Left colon (tissue), 2 donors: Measurements from ENCODE around the gene PEA15. TPM values are rescaled to one million over a fixed set of nuclear protein-coding genes. Genes with fewer than 3 reads are reported as not detected.

Source experiments
- ATAC-seq: fragments of 200-7000 bp; cut with Tn5 transposase; one replicate; pipeline ENCODE4 v1.9.1; 2020; ENCODE audit warnings: mild to moderate bottlenecking, moderate library complexity
- DNase-seq, 2 donors: peaks; one replicate each; pipeline ENCODE4 v3.0.0-alpha.2; 2020
- intact Hi-C, 2 donors: fragments of 100-400 bp; cut with DNase I in 1 of 2; cut with micrococcal nuclease in 1 of 2; formaldehyde crosslinking; loops; one replicate each; pipeline versions ENCODE4 v1.11.2 to v1.14.0; 2022; cut with DNase I, micrococcal nuclease
- total RNA-seq, 2 donors: library from RNA; stranded (reverse); fragmentation: NEBNext Ultra II Directional; extraction: Animal tissue kit (Norgen Biotek cat#: 25700); gene quantifications; one replicate each; pipeline ENCODE4 v1.2.1, GENCODE V29; 2021
- donor health status: DM: no; HTN: no; CAD: no.
- donor health status: DM: yes; HTN: yes; CAD: no.

Gene PEA15
- total RNA-seq, 2 donors from 2014 or later = 26.2 to 42.4 TPM

GRCh38 chr1:160257411-160258015 lies 52.3 kb downstream of the PEA15 start:
- DNase-seq (no peak), ATAC-seq (no peak)
- intact Hi-C loops = loop anchor here in 1 of 2 donors (10.0 kb wide), 1 partner anchor 153 kb away; no protein-coding TSS in a partner anchor

- ATAC-seq (no peak), DNase-seq (no peak)
- intact Hi-C loops = loop anchor here in 1 of 2 donors (10.0 kb wide), 1 partner anchor 153 kb away; no protein-coding TSS in a partner anchor
Measured at GRCh38 chr1:160258177-160258798, 53.1 kb downstream of the PEA15 start.

- ATAC-seq (no peak), DNase-seq (no peak)
- intact Hi-C loops = no loop called here
Measured at GRCh38 chr1:160260406-160261382, 55.5 kb downstream of the PEA15 start.

GRCh38 chr1:160261556-160261892 lies 56.3 kb downstream of the PEA15 start:
- DNase-seq = peak; percentile 47 to 55
- intact Hi-C loops = no loop called here
- peak; percentile 51 for ATAC-seq

- intact Hi-C loops = no loop called here
- ATAC-seq (peak; percentile 95), DNase-seq (peak; percentile 99)
Measured at GRCh38 chr1:160261893-160262794, 57.0 kb downstream of the PEA15 start, which contains the start of gene DCAF8. DCAF8 (minus strand) TSS chr1:160262549; CDS start chr1:160244008, 18,541 bp downstream.

- intact Hi-C loops = no loop called here
- DNase-seq = no peak
Measured at GRCh38 chr1:160264795-160265307, 59.7 kb downstream of the PEA15 start.

More at GRCh38 chr1:160264795-160265307, 59.7 kb downstream of the PEA15 start:
- ATAC-seq = no peak

Other genes with a start within 250 kb of the PEA15 start
- gene PIGM, start 173.4 kb upstream of the PEA15 start, total RNA-seq = 1 to 10 TPM; 5.4 to 6.2 TPM
- under 1 TPM in 1 of 2 donors, not detected in 1; 0.45 TPM for gene KCNJ10, start 135.2 kb upstream of the PEA15 start, total RNA-seq
- not detected for gene KCNJ9, start 123.8 kb upstream of the PEA15 start, total RNA-seq
- gene IGSF8, start 106.8 kb upstream of the PEA15 start, total RNA-seq = 10 to 100 TPM; 57.6 to 64.0 TPM
- gene ATP1A2, start 89.6 kb upstream of the PEA15 start, total RNA-seq = 10 to 100 TPM in 1 of 2 donors, 1 to 10 TPM in 1; 1.8 to 12.1 TPM
- not detected for gene ATP1A4, start 53.8 kb upstream of the PEA15 start, total RNA-seq
- gene CASQ1, start 14.8 kb upstream of the PEA15 start, total RNA-seq = under 1 TPM in 1 of 2 donors, not detected in 1; 0.64 TPM
- gene DCAF8, start 57.2 kb downstream of the PEA15 start, total RNA-seq = 10 to 100 TPM; 83.3 to 92.8 TPM
- 10 to 100 TPM; 57.3 to 70.1 TPM for gene PEX19, start 79.7 kb downstream of the PEA15 start, total RNA-seq
- gene COPA, start 137.9 kb downstream of the PEA15 start, total RNA-seq = 100 to 1,000 TPM; 153 to 165 TPM
- 100 to 1,000 TPM in 1 of 2 donors, 10 to 100 TPM in 1; 89.5 to 109 TPM for gene NCSTN, start 138.0 kb downstream of the PEA15 start, total RNA-seq
- under 1 TPM in 1 of 2 donors, not detected in 1; 0.20 TPM for gene NHLH1, start 161.7 kb downstream of the PEA15 start, total RNA-seq
- gene VANGL2, start 195.2 kb downstream of the PEA15 start, total RNA-seq = 1 to 10 TPM; 5.8 to 6.3 TPM